ENCODE results near the gene BMP10. TPM values are rescaled to one million over a fixed set of nuclear protein-coding genes. Genes with fewer than 3 reads are reported as not detected.

Gene BMP10
- total RNA-seq, 1 donor from 2014 or later: not detected

GRCh38 chr2:68889500-68889899 lies 18.3 kb upstream of the BMP10 start:
- H3K27me3 ChIP-seq: no peaks in the 10 kb centered on the region
- no peaks in the 10 kb centered on the region for H4K20me1 ChIP-seq (ENCODE audit: low read depth)
- H3K4me2 ChIP-seq: no peak overlapping the region
- H3F3A ChIP-seq (ENCODE audit: low read depth): no peaks in the 10 kb centered on the region
- no peak overlapping the region for H2AFZ ChIP-seq (replicated peaks)
- H3K4me1 ChIP-seq: no peaks in the 10 kb centered on the region
- no peak overlapping the region for H3K27ac Mint-ChIP-seq
- no peaks in the 10 kb centered on the region for H3K27me3 Mint-ChIP-seq (ENCODE audit: insufficient read depth, low read depth)
- no peak overlapping the region for H3K4me3 ChIP-seq
- H3K9me3 Mint-ChIP-seq: no peaks in the 10 kb centered on the region
- H3K9me3 ChIP-seq (ENCODE audit: low read depth): no peaks in the 10 kb centered on the region
- no peak overlapping the region for H3K9ac ChIP-seq
- H3K4me3 Mint-ChIP-seq: no peak overlapping the region
- no peaks in the 10 kb centered on the region for H3K4me1 Mint-ChIP-seq
- no peaks in the 10 kb centered on the region for H3K36me3 ChIP-seq
- no peak for TF ChIP-seq CTCF (IDR thresholded peaks at IDR 0.05)
- no peak for TF ChIP-seq EZH2phosphoT487 (IDR thresholded peaks at IDR 0.05)
- no peak for TF ChIP-seq EZH2 (IDR thresholded peaks at IDR 0.05)
- no peaks in the 10 kb centered on the region for H3K36me3 Mint-ChIP-seq
- no peaks in the 10 kb centered on the region for H3K79me2 ChIP-seq (ENCODE audit: low read depth)
- H3K27ac ChIP-seq: no peak overlapping the region
- DNase-seq (ENCODE audit: low spot score): no peak

GRCh38 chr2:68889021-68889420 lies 17.8 kb upstream of the BMP10 start:
- Histone ChIP-seq H2AFZ (replicated peaks) (no peak overlapping the region), H3K9me3 (ENCODE audit: low read depth) (no peaks in the 10 kb centered on the region), H4K20me1 (ENCODE audit: low read depth) (no peaks in the 10 kb centered on the region), H3K27ac (no peak overlapping the region), H3K79me2 (ENCODE audit: low read depth) (no peaks in the 10 kb centered on the region), H3K4me1 (no peaks in the 10 kb centered on the region), H3K9ac (no peak overlapping the region), H3K27me3 (no peaks in the 10 kb centered on the region), H3K36me3 (no peaks in the 10 kb centered on the region), H3K4me2 (no peak overlapping the region), H3F3A (ENCODE audit: low read depth) (no peaks in the 10 kb centered on the region), H3K4me3 (no peak overlapping the region)
- no peaks in the 10 kb centered on the region for H3K36me3 Mint-ChIP-seq
- no peaks in the 10 kb centered on the region for H3K4me1 Mint-ChIP-seq
- DNase-seq (ENCODE audit: low spot score): no peak
- H3K9me3 Mint-ChIP-seq: no peaks in the 10 kb centered on the region
- no peaks in the 10 kb centered on the region for H3K27me3 Mint-ChIP-seq (ENCODE audit: insufficient read depth, low read depth)
- no peak overlapping the region for H3K4me3 Mint-ChIP-seq
- TF ChIP-seq EZH2 (IDR thresholded peaks at IDR 0.05) (no peak), EZH2phosphoT487 (IDR thresholded peaks at IDR 0.05) (no peak), CTCF (IDR thresholded peaks at IDR 0.05) (no peak)
- no peak overlapping the region for H3K27ac Mint-ChIP-seq

- H3K27me3 ChIP-seq: no peaks in the 10 kb centered on the region
- no peaks in the 10 kb centered on the region for H4K20me1 ChIP-seq (ENCODE audit: low read depth)
- no peaks in the 10 kb centered on the region for H3K4me1 Mint-ChIP-seq
- no peak overlapping the region for H3K9ac ChIP-seq
- H2AFZ ChIP-seq (replicated peaks): no peak overlapping the region
- H3K27ac Mint-ChIP-seq: no peak overlapping the region
- H3F3A ChIP-seq (ENCODE audit: low read depth): no peaks in the 10 kb centered on the region
- no peaks in the 10 kb centered on the region for H3K36me3 Mint-ChIP-seq
- no peak overlapping the region for H3K4me3 ChIP-seq
- H3K27ac ChIP-seq: no peak overlapping the region
- H3K4me2 ChIP-seq: no peak overlapping the region
- H3K27me3 Mint-ChIP-seq (ENCODE audit: insufficient read depth, low read depth): no peaks in the 10 kb centered on the region
- H3K36me3 ChIP-seq: no peaks in the 10 kb centered on the region
- TF ChIP-seq EZH2 (IDR thresholded peaks at IDR 0.05): no peak
- no peak for TF ChIP-seq EZH2phosphoT487 (IDR thresholded peaks at IDR 0.05)
- no peak for TF ChIP-seq CTCF (IDR thresholded peaks at IDR 0.05)
- no peak for DNase-seq (ENCODE audit: low spot score)
- H3K79me2 ChIP-seq (ENCODE audit: low read depth): no peaks in the 10 kb centered on the region
- H3K9me3 ChIP-seq (ENCODE audit: low read depth): no peaks in the 10 kb centered on the region
- H3K4me1 ChIP-seq: no peaks in the 10 kb centered on the region
- no peak overlapping the region for H3K4me3 Mint-ChIP-seq
- no peaks in the 10 kb centered on the region for H3K9me3 Mint-ChIP-seq
Observed at GRCh38 chr2:68888038-68888704, 17.0 kb upstream of the BMP10 start.

Measured in neural progenitor cell (in vitro differentiated cells).